Suprapubic skin (tissue), 4 donors: ENCODE data around the gene CLASRP. TPM values are rescaled to one million over a fixed set of nuclear protein-coding genes. Genes with fewer than 3 reads are reported as not detected.

Experiments used
- DNase-seq, 2 donors: peaks; one replicate each; pipeline ENCODE4 v3.0.0-alpha.2; 2019; ENCODE audit warnings: low spot score in 2 of 2
- H3K27ac ChIP-seq: fragments of 200-600 bp; sonication (generic); one replicate; pipeline ENCODE4 v1.5.1; 2019
- H3K27me3 ChIP-seq: fragments of 200-600 bp; sonication (generic); one replicate; pipeline ENCODE4 v1.5.1; 2019
- H3K36me3 ChIP-seq: fragments of 200-600 bp; sonication (generic); one replicate; pipeline ENCODE4 v1.5.1; 2019
- H3K4me1 ChIP-seq: fragments of 200-600 bp; sonication (generic); one replicate; pipeline ENCODE4 v1.5.1; 2019
- H3K4me3 ChIP-seq: fragments of 200-600 bp; sonication (generic); one replicate; pipeline ENCODE4 v1.5.1; 2019; ENCODE audit warnings: mild to moderate bottlenecking
- H3K9me3 ChIP-seq: fragments of 200-600 bp; sonication (generic); one replicate; pipeline ENCODE4 v1.5.1; 2019
- EP300 ChIP-seq: sonication (generic); formaldehyde crosslinking; IDR thresholded peaks from one replicate; pipeline ENCODE4 v1.6.1; 2017; ENCODE audit warnings: antibody characterized with exemption
- POLR2A ChIP-seq, 2 donors: fragments of 450-650 bp; IDR thresholded peaks; one replicate each; pipeline ENCODE4 v1.6.1; 2017; ENCODE audit warnings: antibody characterized with exemption in 2 of 2, mild to moderate bottlenecking in 2 of 2, moderate library complexity in 2 of 2
- POLR2AphosphoS5 ChIP-seq, 3 donors: sonication (generic); formaldehyde crosslinking; IDR thresholded peaks; one replicate each; pipeline ENCODE4 v1.6.1; 2017; ENCODE audit warnings: antibody characterized with exemption in 3 of 3
- WGBS: methylation state at CpG from one replicate; pipeline ENCODE4 v1.1.5; 2018; 5-methylcytosine and 5-hydroxymethylcytosine counted together
- total RNA-seq, 4 donors: library from RNA; depleted of rRNA; stranded (reverse); fragments of >200 nt; gene quantifications; one replicate each; pipeline ENCODE4 v1.1.0, GENCODE V29; 2016
- TF ChIP-seq, protein P1 (sequence below), 2 donors: fragments of 200-600 bp in 1 of 2; fragments of 450-650 bp in 1 of 2; sonication (generic) in 1 of 2; IDR thresholded peaks; one replicate each; pipeline ENCODE4 v1.5.1; 2016 to 2019; ENCODE audit warnings: antibody characterized with exemption in 2 of 2, mild to moderate bottlenecking in 1 of 2, moderate library complexity in 1 of 2

Gene CLASRP
- total RNA-seq, 4 donors from 2014 or later: 55.3 to 135 (median 84.3) TPM

DNA sequence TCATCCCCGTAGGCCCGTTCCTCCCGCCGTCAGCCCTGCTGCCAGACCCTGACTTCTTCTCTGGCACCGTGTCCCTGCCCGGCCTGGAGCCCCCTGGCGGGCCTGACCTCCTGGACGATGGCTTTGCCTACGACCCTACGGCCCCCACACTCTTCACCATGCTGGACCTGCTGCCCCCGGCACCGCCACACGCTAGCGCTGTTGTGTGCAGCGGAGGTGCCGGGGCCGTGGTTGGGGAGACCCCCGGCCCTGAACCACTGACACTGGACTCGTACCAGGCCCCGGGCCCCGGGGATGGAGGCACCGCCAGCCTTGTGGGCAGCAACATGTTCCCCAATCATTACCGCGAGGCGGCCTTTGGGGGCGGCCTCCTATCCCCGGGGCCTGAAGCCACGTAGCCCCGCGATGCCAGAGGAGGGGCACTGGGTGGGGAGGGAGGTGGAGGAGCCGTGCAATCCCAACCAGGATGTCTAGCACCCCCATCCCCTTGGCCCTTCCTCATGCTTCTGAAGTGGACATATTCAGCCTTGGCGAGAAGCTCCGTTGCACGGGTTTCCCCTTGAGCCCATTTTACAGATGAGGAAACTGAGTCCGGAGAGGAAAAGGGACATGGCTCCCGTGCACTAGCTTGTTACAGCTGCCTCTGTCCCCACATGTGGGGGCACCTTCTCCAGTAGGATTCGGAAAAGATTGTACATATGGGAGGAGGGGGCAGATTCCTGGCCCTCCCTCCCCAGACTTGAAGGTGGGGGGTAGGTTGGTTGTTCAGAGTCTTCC lies 1.3 kb upstream of the CLASRP start:
- H3K27ac ChIP-seq: no peak overlapping the region
- H3K4me3 ChIP-seq: no peak overlapping the region
- no peaks in the 10 kb centered on the region for H3K27me3 ChIP-seq
- no peak for TF ChIP-seq POLR2A (IDR thresholded peaks at IDR 0.05)
- TF ChIP-seq EP300: no peak
- no peak for TF ChIP-seq POLR2AphosphoS5 (IDR thresholded peaks at IDR 0.05)
- TF ChIP-seq, protein P1, sequence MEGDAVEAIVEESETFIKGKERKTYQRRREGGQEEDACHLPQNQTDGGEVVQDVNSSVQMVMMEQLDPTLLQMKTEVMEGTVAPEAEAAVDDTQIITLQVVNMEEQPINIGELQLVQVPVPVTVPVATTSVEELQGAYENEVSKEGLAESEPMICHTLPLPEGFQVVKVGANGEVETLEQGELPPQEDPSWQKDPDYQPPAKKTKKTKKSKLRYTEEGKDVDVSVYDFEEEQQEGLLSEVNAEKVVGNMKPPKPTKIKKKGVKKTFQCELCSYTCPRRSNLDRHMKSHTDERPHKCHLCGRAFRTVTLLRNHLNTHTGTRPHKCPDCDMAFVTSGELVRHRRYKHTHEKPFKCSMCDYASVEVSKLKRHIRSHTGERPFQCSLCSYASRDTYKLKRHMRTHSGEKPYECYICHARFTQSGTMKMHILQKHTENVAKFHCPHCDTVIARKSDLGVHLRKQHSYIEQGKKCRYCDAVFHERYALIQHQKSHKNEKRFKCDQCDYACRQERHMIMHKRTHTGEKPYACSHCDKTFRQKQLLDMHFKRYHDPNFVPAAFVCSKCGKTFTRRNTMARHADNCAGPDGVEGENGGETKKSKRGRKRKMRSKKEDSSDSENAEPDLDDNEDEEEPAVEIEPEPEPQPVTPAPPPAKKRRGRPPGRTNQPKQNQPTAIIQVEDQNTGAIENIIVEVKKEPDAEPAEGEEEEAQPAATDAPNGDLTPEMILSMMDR (IDR thresholded peaks at IDR 0.05): no peak
- H3K4me1 ChIP-seq: peaks cover 39% of the 10 kb centered on the region
- peaks cover 53% of the 10 kb centered on the region for H3K36me3 ChIP-seq
- no peak for DNase-seq
- no peaks in the 10 kb centered on the region for H3K9me3 ChIP-seq
- 92% methylated on average over 36 of the region's 37 CpGs for WGBS

DNA sequence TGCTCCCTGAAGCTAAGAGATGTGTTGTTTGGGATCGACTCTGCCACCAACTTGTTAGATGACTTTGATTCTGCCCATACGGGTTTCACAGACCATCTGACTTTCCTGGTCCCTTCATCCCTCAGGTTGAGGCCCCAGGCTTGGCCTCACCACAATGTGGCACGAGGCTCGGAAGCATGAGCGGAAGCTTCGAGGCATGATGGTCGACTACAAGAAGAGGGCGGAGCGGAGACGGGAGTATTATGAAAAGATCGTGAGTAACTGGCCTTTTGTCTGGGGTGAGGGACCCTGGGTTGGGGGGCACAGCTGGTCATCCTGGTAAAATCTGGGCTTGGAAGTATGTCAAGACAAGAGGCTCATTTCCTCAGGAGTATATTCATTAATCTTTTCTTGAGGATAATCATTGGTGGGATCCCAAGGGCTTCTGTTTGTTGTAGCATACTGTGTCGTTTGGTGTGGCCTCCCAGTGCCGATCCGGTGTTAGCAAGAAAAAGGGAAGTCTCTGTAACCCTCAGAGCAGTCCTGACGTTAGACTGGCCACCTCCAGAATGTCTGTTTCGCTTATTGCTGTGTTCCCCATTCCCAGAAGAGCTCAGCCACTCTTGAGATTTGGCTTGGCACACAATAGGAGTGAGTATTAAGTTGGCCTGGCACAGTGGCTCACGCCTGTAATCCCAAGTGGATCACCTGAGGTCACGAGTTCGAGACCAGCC lies 1.4 kb downstream of the CLASRP start:
- H3K4me3 ChIP-seq: peak overlapping the region; percentile 88
- no peaks in the 10 kb centered on the region for H3K9me3 ChIP-seq

GRCh38 chr19:45041125-45041524 lies 2.3 kb downstream of the CLASRP start:
- Histone ChIP-seq H3K4me1 (peaks cover 50% of the 10 kb centered on the region), H3K27me3 (no peaks in the 10 kb centered on the region), H3K27ac (no peak overlapping the region), H3K4me3 (no peak overlapping the region), H3K9me3 (no peaks in the 10 kb centered on the region), H3K36me3 (peaks cover 52% of the 10 kb centered on the region)
- WGBS: 88% methylated on average over 6 of the region's 6 CpGs
- no peak for DNase-seq
- TF ChIP-seq, protein P1 (IDR thresholded peaks at IDR 0.05): no peak
- TF ChIP-seq POLR2A (IDR thresholded peaks at IDR 0.05) (no peak), EP300 (no peak), POLR2AphosphoS5 (IDR thresholded peaks at IDR 0.05) (no peak)

More for the DNA sequence above, 1.4 kb downstream of the CLASRP start:
- TF ChIP-seq POLR2AphosphoS5 (IDR thresholded peaks at IDR 0.05) (no peak), POLR2A (IDR thresholded peaks at IDR 0.05) (no peak), EP300 (no peak)
- TF ChIP-seq, protein P1 (IDR thresholded peaks at IDR 0.05): no peak
- Histone ChIP-seq H3K4me1 (peaks cover 43% of the 10 kb centered on the region), H3K36me3 (peaks cover 52% of the 10 kb centered on the region), H3K27ac (no peak overlapping the region), H3K27me3 (no peaks in the 10 kb centered on the region)
- 77% methylated on average over 19 of the region's 19 CpGs for WGBS
- DNase-seq: no peak

- no peak for DNase-seq
- Histone ChIP-seq H3K36me3 (peaks cover 53% of the 10 kb centered on the region), H3K4me3 (no peak overlapping the region), H3K4me1 (peaks cover 46% of the 10 kb centered on the region), H3K9me3 (no peaks in the 10 kb centered on the region), H3K27ac (no peak overlapping the region), H3K27me3 (no peaks in the 10 kb centered on the region)
- TF ChIP-seq POLR2AphosphoS5 (IDR thresholded peaks at IDR 0.05): no peak
- 76% methylated on average over 14 of the region's 14 CpGs for WGBS
Measured at GRCh38 chr19:45045671-45046353, 7.0 kb downstream of the CLASRP start.

DNA sequence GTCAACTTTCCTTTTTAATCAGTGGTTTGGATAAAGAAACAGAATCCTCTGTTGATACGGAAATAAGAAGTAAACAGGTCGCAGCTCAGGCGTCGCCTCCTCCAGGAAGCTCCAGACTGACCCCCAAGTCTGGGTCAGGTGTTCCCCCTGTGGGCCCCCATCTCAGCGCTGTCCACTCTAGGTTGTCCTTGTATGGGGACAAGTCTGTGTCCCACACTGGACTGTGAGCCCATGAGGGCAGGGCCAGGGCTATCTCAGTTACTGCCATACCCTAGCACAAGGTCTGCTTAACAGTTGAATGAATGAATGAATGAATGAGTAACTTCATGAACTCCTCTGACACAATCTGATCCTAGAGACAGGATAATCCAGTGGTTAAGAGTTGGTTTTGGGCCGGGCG lies 7.5 kb downstream of the CLASRP start:
- H3K27ac ChIP-seq: no peak overlapping the region

More for the DNA sequence above, 7.5 kb downstream of the CLASRP start:
- DNase-seq: no peak
- Histone ChIP-seq H3K4me1 (peaks cover 43% of the 10 kb centered on the region), H3K9me3 (no peaks in the 10 kb centered on the region), H3K36me3 (peaks cover 48% of the 10 kb centered on the region), H3K27me3 (no peaks in the 10 kb centered on the region), H3K4me3 (no peak overlapping the region)
- TF ChIP-seq POLR2AphosphoS5 (IDR thresholded peaks at IDR 0.05) (no peak), POLR2A (IDR thresholded peaks at IDR 0.05) (no peak), EP300 (no peak)
- TF ChIP-seq, protein P1 (IDR thresholded peaks at IDR 0.05): no peak
- WGBS: 92% methylated on average over 5 of the region's 7 CpGs
